ENCODE results near the gene SNX24. TPM values are rescaled to one million over a fixed set of nuclear protein-coding genes. Genes with fewer than 3 reads are reported as not detected.

Gene SNX24
- total RNA-seq, 1 donor from 2014 or later = 8.5 TPM

DNA sequence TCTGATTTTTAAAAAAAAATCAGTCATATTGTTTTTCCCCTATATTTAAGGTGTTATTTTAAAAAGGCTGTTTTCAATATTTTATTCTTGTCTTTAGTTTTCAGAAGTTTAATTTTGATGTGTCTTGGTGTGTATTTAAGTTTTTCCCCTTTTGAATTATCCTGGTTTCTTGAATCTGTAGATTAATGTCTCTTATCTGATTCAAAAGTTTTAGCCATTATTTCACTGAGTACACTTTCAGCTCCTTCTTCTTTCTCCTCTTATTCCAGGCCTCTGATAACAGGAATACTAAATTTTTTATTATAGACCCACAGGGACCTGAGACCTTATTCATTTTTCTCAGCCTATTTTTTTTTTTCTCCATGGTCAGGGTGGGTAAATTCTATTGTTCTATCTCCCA, 109.3 kb downstream of the SNX24 start:
- no peak for TF ChIP-seq CTCF (IDR thresholded peaks at IDR 0.05)
- ChIA-PET CTCF (no interaction called here), POLR2A (interaction anchor here (0.6 kb wide), 1 partner anchor 108 kb away, joined by 3 read pairs; no protein-coding TSS in a partner anchor)
- Mint-ChIP-seq H3K27me3 (no peaks in the 10 kb centered on the region), H3K4me3 (no peak overlapping the region), H3K4me1 (no peaks in the 10 kb centered on the region), H3K27ac (no peak overlapping the region), H3K36me3 (ENCODE audit: low read depth) (peaks cover 5% of the 10 kb centered on the region), H3K9me3 (peaks cover 8% of the 10 kb centered on the region)
- ATAC-seq (ENCODE audit: low read depth) = no peak
- DNase-seq = no peak
- intact Hi-C loops (cut with micrococcal nuclease) = no loop called here

DNA sequence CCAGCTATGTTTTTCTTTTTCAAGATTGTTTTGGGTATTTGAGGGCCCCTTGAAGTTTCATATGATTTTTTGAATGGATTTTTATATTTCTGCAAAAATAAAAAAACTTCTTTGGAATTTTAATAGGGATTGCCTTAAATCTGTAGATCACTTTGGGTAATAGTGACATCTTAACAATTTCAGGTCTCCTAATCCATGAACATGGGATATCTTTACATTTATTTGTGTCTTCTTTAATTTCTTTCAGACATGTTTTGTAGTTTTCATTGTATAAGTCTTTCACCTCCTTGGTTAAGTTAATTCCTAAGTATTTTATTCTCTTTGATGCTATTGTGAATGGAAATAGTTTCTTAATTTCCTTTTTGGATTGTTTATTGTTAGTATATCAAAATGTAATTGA, 112.0 kb downstream of the SNX24 start:
- Mint-ChIP-seq H3K27me3 (no peaks in the 10 kb centered on the region), H3K4me1 (no peaks in the 10 kb centered on the region), H3K9me3 (peaks cover 8% of the 10 kb centered on the region), H3K36me3 (ENCODE audit: low read depth) (peaks cover 3% of the 10 kb centered on the region), H3K27ac (no peak overlapping the region), H3K4me3 (no peak overlapping the region)
- no peak for DNase-seq
- no peak for ATAC-seq (ENCODE audit: low read depth)
- no peak for TF ChIP-seq CTCF (IDR thresholded peaks at IDR 0.05)
- POLR2A ChIA-PET = no interaction called here
- CTCF ChIA-PET = no interaction called here
- intact Hi-C loops (cut with micrococcal nuclease) = no loop called here

- ChIA-PET POLR2A (interaction anchor here (0.6 kb wide), 1 partner anchor 24 kb away, joined by 6 read pairs; no protein-coding TSS in a partner anchor), CTCF (no interaction called here)
- H3K9me3 Mint-ChIP-seq = peaks cover 8% of the 10 kb centered on the region
- H3K27ac Mint-ChIP-seq = no peak overlapping the region
- TF ChIP-seq CTCF (IDR thresholded peaks at IDR 0.05) = no peak
- H3K36me3 Mint-ChIP-seq (ENCODE audit: low read depth) = peaks cover 3% of the 10 kb centered on the region
- DNase-seq = no peak
- no peak overlapping the region for H3K4me3 Mint-ChIP-seq
- no peak for ATAC-seq (ENCODE audit: low read depth)
- no peaks in the 10 kb centered on the region for H3K27me3 Mint-ChIP-seq
- no peaks in the 10 kb centered on the region for H3K4me1 Mint-ChIP-seq
- intact Hi-C loops (cut with micrococcal nuclease) = no loop called here
These were observed 114.5 kb downstream of the SNX24 start for GRCh38 chr5:122959740-122960445.

- ATAC-seq (ENCODE audit: low read depth) (no peak), DNase-seq (no peak)
- H3K36me3 Mint-ChIP-seq (ENCODE audit: low read depth) = no peaks in the 10 kb centered on the region
- ChIA-PET POLR2A (interaction anchor here (0.6 kb wide), 1 partner anchor 585 kb away, joined by 9 read pairs; no protein-coding TSS in a partner anchor), CTCF (no interaction called here)
- no peak overlapping the region for H3K4me3 Mint-ChIP-seq
- peaks cover 13% of the 10 kb centered on the region for H3K4me1 Mint-ChIP-seq
- no peak overlapping the region for H3K27ac Mint-ChIP-seq
- TF ChIP-seq CTCF (IDR thresholded peaks at IDR 0.05) = no peak
- intact Hi-C loops (cut with micrococcal nuclease) = no loop called here
- H3K9me3 Mint-ChIP-seq = no peaks in the 10 kb centered on the region
- H3K27me3 Mint-ChIP-seq = no peaks in the 10 kb centered on the region
These were observed 117.9 kb downstream of the SNX24 start for GRCh38 chr5:122963305-122963704.

DNA sequence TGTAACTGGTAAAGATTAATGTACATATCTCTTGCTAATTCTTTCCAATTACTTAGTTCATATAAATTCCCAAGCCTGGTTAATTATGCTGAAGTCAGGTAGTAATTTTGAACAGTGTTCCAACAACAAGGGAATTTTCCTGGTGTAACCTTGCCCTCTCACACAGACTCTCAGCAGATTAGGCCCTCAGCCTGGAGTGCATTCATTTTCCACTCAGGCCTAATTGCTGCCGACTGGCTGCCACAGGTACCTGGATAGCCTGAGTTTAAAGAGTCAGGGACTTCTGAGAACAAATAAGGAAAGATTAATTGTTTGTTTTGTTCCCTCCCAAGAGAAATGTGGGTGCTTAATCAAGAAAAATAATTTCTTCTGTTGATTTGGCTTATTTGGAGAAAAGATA, 119.7 kb downstream of the SNX24 start:
- ChIA-PET POLR2A (no interaction called here), CTCF (no interaction called here)
- Mint-ChIP-seq H3K9me3 (no peaks in the 10 kb centered on the region), H3K27ac (no peak overlapping the region), H3K27me3 (no peaks in the 10 kb centered on the region), H3K36me3 (ENCODE audit: low read depth) (no peaks in the 10 kb centered on the region), H3K4me1 (peaks cover 13% of the 10 kb centered on the region), H3K4me3 (no peak overlapping the region)
- DNase-seq = no peak
- intact Hi-C loops (cut with micrococcal nuclease) = no loop called here
- TF ChIP-seq CTCF (IDR thresholded peaks at IDR 0.05) = no peak
- no peak for ATAC-seq (ENCODE audit: low read depth)

Data from activated B cell treated with CpG ODN at 0.5 μM for 24 hours (primary cell).